HepG2 (cell line): ENCODE data around the gene MYL4. TPM values are rescaled to one million over a fixed set of nuclear protein-coding genes. Genes with fewer than 3 reads are reported as not detected.

Source experiments
- ATAC-seq: fragments of 200-7000 bp; cut with Tn5 transposase; 3 replicates; pipeline ENCODE4 v1.9.1; 2020; ENCODE audit warnings: mild to moderate bottlenecking, moderate library complexity
- BruUV-seq: library from RNA; stranded (reverse); fragments of 400-500 nt; replicated peaks from 2 replicates; lab custom pipeline; 2021; lab: Mats Ljungman, UMichigan
- CTCF ChIA-PET: fragments of 300-600 bp; formaldehyde crosslinking; extraction: SDS; loops from one replicate; lab custom pipeline; 2021; ENCODE audit warnings: low total read pairs, inconsistent platforms, low intra/inter-chr PET ratio; lab: Yijun Ruan, JAX
- POLR2A ChIA-PET: fragments of 350-600 bp; sonication (Branson Sonifier 250); formaldehyde crosslinking; loops from one replicate; lab custom pipeline; 2020; ENCODE audit warnings: antibody characterized with exemption, inconsistent platforms; lab: Yijun Ruan, JAX
- DNase-seq: peaks from one replicate; pipeline ENCODE4 v3.0.0-alpha.2; 2015; ENCODE audit warnings: low spot score
- FAIRE-seq: peaks from 3 replicates; lab custom pipeline; 2011; peaks lifted over from hg19 to GRCh38; lab: Jason Lieb, UNC
- H2AFZ ChIP-seq: one replicate; pipeline ENCODE4 v1.6.1; 2011; ENCODE audit warnings: low read length, inconsistent platforms
- H3K27ac ChIP-seq: fragments of 300-600 bp; 3 replicates; pipeline ENCODE4 v1.8.0; 2011; ENCODE audit warnings: mixed run types, mild to moderate bottlenecking, mixed read lengths, low read length, inconsistent platforms; ENCODE audit not compliant: insufficient read depth; ENCODE audit errors: extremely low read length
- H3K27me3 ChIP-seq, 2 experiments: fragments of 200-600 bp in 1 of 2; 2 replicates in 1 of 2; 3 replicates in 1 of 2; pipeline versions ENCODE4 v1.6.0 to v1.8.0; 2011; ENCODE audit warnings: low read length in 2 of 2, mild to moderate bottlenecking in 2 of 2, moderate library complexity in 2 of 2, inconsistent platforms in 1 of 2; ENCODE audit not compliant: insufficient read depth in 2 of 2, control insufficient read depth in 1 of 2
- H3K36me3 ChIP-seq, 2 experiments: fragments of 200-600 bp in 1 of 2; replicated peaks in 1 of 2; 2 replicates in 1 of 2; 3 replicates in 1 of 2; pipeline versions ENCODE4 v1.5.1 to v1.8.0; 2011; ENCODE audit warnings: low read length in 2 of 2, inconsistent platforms in 1 of 2; ENCODE audit not compliant: insufficient read depth in 2 of 2, control insufficient read depth in 1 of 2
- H3K4me1 ChIP-seq: 2 replicates; pipeline ENCODE4 v1.5.1; 2012; ENCODE audit warnings: low read length, inconsistent platforms; ENCODE audit not compliant: insufficient read depth
- H3K4me2 ChIP-seq: 2 replicates; pipeline ENCODE4 v1.6.0; 2011; ENCODE audit warnings: low read depth, low read length, inconsistent platforms
- H3K4me3 ChIP-seq, 3 experiments: fragments of 200-600 bp in 1 of 3; sonication (generic), shearing (Covaris generic) in 1 of 3; replicated peaks in 1 of 3; 2 replicates each; pipeline ENCODE4 v1.5.1; 2011 to 2016; ENCODE audit warnings: low read length in 3 of 3, inconsistent platforms in 2 of 3, low read depth in 2 of 3, mild to moderate bottlenecking in 2 of 3, control low read depth in 1 of 3, mixed read lengths in 1 of 3; ENCODE audit not compliant: insufficient read depth in 1 of 3
- H3K79me2 ChIP-seq: one replicate; pipeline ENCODE4 v1.6.1; 2011; ENCODE audit warnings: low read length, inconsistent platforms; ENCODE audit not compliant: insufficient read depth
- H3K9ac ChIP-seq: 2 replicates; pipeline ENCODE4 v1.6.0; 2011; ENCODE audit warnings: mild to moderate bottlenecking, low read depth, low read length, inconsistent platforms; ENCODE audit not compliant: insufficient read depth
- H3K9me3 ChIP-seq: 2 replicates; pipeline ENCODE4 v1.5.1; 2012; ENCODE audit warnings: mild to moderate bottlenecking, low read length
- H4K20me1 ChIP-seq: 2 replicates; pipeline ENCODE4 v1.6.0; 2011; ENCODE audit warnings: inconsistent platforms, mild to moderate bottlenecking, low read length, moderate library complexity; ENCODE audit not compliant: insufficient read depth
- ELF3 ChIP-seq: IDR thresholded peaks from 2 replicates; pipeline ENCODE4 v1.6.1; 2016; ENCODE audit warnings: missing genetic modification reagents, missing compliant biosample characterization
- IKZF1 ChIP-seq: fragments of 450-650 bp; IDR thresholded peaks from 2 replicates; pipeline ENCODE4 v1.7.1; 2016
- KDM1A ChIP-seq: IDR thresholded peaks from 2 replicates; pipeline ENCODE4 v1.6.1; 2016; ENCODE audit warnings: missing compliant biosample characterization
- KDM2A ChIP-seq: sonication (generic); formaldehyde crosslinking; IDR thresholded peaks from 2 replicates; pipeline ENCODE4 v1.4.0; 2020; ENCODE audit warnings: low read depth, missing genetic modification reagents, borderline replicate concordance
- KLF6 ChIP-seq: IDR thresholded peaks from 2 replicates; pipeline ENCODE4 v1.8.0; 2016; ENCODE audit warnings: missing biosample characterization, missing genetic modification reagents
- NFIB ChIP-seq: sonication (generic); formaldehyde crosslinking; IDR thresholded peaks from 2 replicates; pipeline ENCODE4 v1.9.0; 2021; ENCODE audit warnings: missing genetic modification reagents, mild to moderate bottlenecking, borderline replicate concordance
- ZBTB7B ChIP-seq: sonication (generic); formaldehyde crosslinking; IDR thresholded peaks from 2 replicates; pipeline ENCODE4 v1.4.0; 2020; ENCODE audit warnings: missing genetic modification reagents
- ZNF253 ChIP-seq: sonication (generic); formaldehyde crosslinking; IDR thresholded peaks from 2 replicates; pipeline ENCODE4 v1.8.0; 2022; ENCODE audit warnings: mild to moderate bottlenecking, missing genetic modification reagents, borderline replicate concordance
- ZNF337 ChIP-seq: sonication (generic); formaldehyde crosslinking; IDR thresholded peaks from 2 replicates; pipeline ENCODE4 v1.5.1; 2020; ENCODE audit warnings: missing genetic modification reagents, low read depth, mild to moderate bottlenecking, borderline replicate concordance
- WGBS: methylation state at CpG from one replicate; pipeline ENCODE4 v1.1.6; 2017; ENCODE audit warnings: low lambda C conversion rate; 5-methylcytosine and 5-hydroxymethylcytosine counted together
- in situ Hi-C: cut with HindIII; loops from 2 replicates; pipeline ENCODE4 v1.10.0; 2017; ENCODE audit warnings: low pct_unique_long_range_greater_than_20kb; ENCODE audit not compliant: extremely low pct_ligation_motif_present
- intact Hi-C: fragments of 100-400 bp; cut with micrococcal nuclease; formaldehyde crosslinking; loops from one replicate; pipeline ENCODE4 v1.10.0; 2022; ENCODE audit not compliant: unreplicated experiment
- polyA plus RNA-seq, 8 experiments: library from polyadenylated mRNA; depleted of rRNA in 3 of 8; stranded (reverse) in 7 of 8; unstranded in 1 of 8; fragments of >200 nt; fragmentation: Illumina TruSeq in 4 of 8; extraction: Trizol in 4 of 8; gene quantifications; 2 replicates each; pipeline versions ENCODE4 v1.2.1 to v1.2.3, GENCODE V29; 2011 to 2016; ENCODE audit warnings: low read depth in 4 of 8, missing spikeins in 1 of 8, mixed read lengths in 1 of 8; ENCODE audit not compliant: insufficient read depth in 1 of 8
- total RNA-seq, 5 experiments: library from RNA; depleted of rRNA; stranded (reverse); fragments of >200 nt; fragmentation: Illumina TruSeq; extraction: Trizol; gene quantifications; 2 replicates each; pipeline ENCODE4 v1.2.3, GENCODE V29; 2016; ENCODE audit warnings: low read depth in 1 of 5
- TF ChIP-seq, protein P1 (sequence below): IDR thresholded peaks from 2 replicates; pipeline ENCODE4 v1.6.1; 2016; ENCODE audit warnings: low read depth, missing genetic modification reagents, missing compliant biosample characterization
- TF ChIP-seq, protein P2 (sequence below): sonication (generic); formaldehyde crosslinking; IDR thresholded peaks from 2 replicates; pipeline ENCODE4 v1.4.0; 2020; ENCODE audit warnings: missing genetic modification reagents, low read depth, mild to moderate bottlenecking, borderline replicate concordance
- TF ChIP-seq, protein P3 (sequence below): sonication (generic); formaldehyde crosslinking; IDR thresholded peaks from 2 replicates; pipeline ENCODE4 v1.4.0; 2020; ENCODE audit warnings: missing genetic modification reagents, borderline replicate concordance
- TF ChIP-seq, protein P4 (sequence below): IDR thresholded peaks from 2 replicates; pipeline ENCODE4 v1.6.1; 2016
- TF ChIP-seq, protein P5 (sequence below): sonication (generic); formaldehyde crosslinking; IDR thresholded peaks from 2 replicates; pipeline ENCODE4 v1.4.0; 2020; ENCODE audit warnings: mild to moderate bottlenecking, low read depth, missing genetic modification reagents
- TF ChIP-seq, protein P6 (sequence below): sonication (generic); IDR thresholded peaks from 2 replicates; pipeline ENCODE4 v1.6.1; 2016; ENCODE audit warnings: low read depth, borderline replicate concordance

The MYL4 gene
- total and polyA plus RNA-seq, 2 of the 13 experiments (the other 11 are each of a cell fraction or from before 2014, with no cell fraction given) = not detected

DNA sequence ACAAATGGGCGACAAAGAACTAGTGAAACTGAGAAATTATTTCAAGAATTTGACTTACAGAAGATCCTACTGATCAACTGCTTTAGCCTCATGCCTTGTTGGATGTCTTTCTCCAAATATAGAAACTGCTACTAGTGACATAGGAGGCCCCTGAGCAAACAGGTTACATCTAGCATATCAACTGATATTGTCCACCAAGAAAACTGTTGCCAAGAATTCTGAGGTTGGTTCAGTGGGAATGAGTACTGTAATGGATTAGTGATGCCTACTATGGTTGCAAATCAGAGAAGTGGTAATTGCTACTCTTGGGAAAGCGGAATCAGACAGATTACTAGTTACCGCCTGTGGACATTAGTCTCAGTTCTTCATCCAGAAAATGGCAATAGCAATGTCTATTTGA is 30.0 kb upstream of the MYL4 start:
- ATAC-seq (no peak), DNase-seq (no peak), FAIRE-seq (no peak)
- no peaks in the 10 kb centered on the region for H3K9me3 ChIP-seq
- in situ Hi-C loops (no loop called here), intact Hi-C loops (no loop called here)
- H3K79me2 ChIP-seq = peaks cover 86% of the 10 kb centered on the region
- POLR2A ChIA-PET = no interaction called here
- H3K27me3 ChIP-seq = no peaks in the 10 kb centered on the region
- H4K20me1 ChIP-seq = peaks cover 43% of the 10 kb centered on the region
- no peak overlapping the region for H3K27ac ChIP-seq
- no peak overlapping the region for H3K4me2 ChIP-seq
- CTCF ChIA-PET = no interaction called here
- H3K4me1 ChIP-seq = peaks cover 48% of the 10 kb centered on the region
- H2AFZ ChIP-seq = no peak overlapping the region
- H3K9ac ChIP-seq = no peak overlapping the region
- TF ChIP-seq KDM1A (CRISPR knock-in tag) (no peak), ZNF253 (CRISPR knock-in tag) (no peak), NFIB (no peak), IKZF1 (no peak), ZNF337 (CRISPR knock-in tag) (no peak), KDM2A (no peak), ELF3 (CRISPR knock-in tag) (no peak), ZBTB7B (CRISPR knock-in tag) (no peak), KLF6 (no peak)
- TF ChIP-seq, protein P1, sequence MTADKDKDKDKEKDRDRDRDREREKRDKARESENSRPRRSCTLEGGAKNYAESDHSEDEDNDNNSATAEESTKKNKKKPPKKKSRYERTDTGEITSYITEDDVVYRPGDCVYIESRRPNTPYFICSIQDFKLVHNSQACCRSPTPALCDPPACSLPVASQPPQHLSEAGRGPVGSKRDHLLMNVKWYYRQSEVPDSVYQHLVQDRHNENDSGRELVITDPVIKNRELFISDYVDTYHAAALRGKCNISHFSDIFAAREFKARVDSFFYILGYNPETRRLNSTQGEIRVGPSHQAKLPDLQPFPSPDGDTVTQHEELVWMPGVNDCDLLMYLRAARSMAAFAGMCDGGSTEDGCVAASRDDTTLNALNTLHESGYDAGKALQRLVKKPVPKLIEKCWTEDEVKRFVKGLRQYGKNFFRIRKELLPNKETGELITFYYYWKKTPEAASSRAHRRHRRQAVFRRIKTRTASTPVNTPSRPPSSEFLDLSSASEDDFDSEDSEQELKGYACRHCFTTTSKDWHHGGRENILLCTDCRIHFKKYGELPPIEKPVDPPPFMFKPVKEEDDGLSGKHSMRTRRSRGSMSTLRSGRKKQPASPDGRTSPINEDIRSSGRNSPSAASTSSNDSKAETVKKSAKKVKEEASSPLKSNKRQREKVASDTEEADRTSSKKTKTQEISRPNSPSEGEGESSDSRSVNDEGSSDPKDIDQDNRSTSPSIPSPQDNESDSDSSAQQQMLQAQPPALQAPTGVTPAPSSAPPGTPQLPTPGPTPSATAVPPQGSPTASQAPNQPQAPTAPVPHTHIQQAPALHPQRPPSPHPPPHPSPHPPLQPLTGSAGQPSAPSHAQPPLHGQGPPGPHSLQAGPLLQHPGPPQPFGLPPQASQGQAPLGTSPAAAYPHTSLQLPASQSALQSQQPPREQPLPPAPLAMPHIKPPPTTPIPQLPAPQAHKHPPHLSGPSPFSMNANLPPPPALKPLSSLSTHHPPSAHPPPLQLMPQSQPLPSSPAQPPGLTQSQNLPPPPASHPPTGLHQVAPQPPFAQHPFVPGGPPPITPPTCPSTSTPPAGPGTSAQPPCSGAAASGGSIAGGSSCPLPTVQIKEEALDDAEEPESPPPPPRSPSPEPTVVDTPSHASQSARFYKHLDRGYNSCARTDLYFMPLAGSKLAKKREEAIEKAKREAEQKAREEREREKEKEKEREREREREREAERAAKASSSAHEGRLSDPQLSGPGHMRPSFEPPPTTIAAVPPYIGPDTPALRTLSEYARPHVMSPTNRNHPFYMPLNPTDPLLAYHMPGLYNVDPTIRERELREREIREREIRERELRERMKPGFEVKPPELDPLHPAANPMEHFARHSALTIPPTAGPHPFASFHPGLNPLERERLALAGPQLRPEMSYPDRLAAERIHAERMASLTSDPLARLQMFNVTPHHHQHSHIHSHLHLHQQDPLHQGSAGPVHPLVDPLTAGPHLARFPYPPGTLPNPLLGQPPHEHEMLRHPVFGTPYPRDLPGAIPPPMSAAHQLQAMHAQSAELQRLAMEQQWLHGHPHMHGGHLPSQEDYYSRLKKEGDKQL = no peak
- TF ChIP-seq, protein P2, sequence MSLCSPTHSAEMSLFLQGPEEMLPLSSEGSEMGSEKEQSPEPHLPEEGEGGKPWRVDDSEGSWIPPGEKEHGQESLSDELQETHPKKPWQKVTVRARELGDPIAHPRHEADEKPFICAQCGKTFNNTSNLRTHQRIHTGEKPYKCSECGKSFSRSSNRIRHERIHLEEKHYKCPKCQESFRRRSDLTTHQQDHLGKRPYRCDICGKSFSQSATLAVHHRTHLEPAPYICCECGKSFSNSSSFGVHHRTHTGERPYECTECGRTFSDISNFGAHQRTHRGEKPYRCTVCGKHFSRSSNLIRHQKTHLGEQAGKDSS = no peak
- TF ChIP-seq, protein P3, sequence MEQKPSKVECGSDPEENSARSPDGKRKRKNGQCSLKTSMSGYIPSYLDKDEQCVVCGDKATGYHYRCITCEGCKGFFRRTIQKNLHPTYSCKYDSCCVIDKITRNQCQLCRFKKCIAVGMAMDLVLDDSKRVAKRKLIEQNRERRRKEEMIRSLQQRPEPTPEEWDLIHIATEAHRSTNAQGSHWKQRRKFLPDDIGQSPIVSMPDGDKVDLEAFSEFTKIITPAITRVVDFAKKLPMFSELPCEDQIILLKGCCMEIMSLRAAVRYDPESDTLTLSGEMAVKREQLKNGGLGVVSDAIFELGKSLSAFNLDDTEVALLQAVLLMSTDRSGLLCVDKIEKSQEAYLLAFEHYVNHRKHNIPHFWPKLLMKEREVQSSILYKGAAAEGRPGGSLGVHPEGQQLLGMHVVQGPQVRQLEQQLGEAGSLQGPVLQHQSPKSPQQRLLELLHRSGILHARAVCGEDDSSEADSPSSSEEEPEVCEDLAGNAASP (CRISPR knock-in tag) = no peak
- TF ChIP-seq, protein P4, sequence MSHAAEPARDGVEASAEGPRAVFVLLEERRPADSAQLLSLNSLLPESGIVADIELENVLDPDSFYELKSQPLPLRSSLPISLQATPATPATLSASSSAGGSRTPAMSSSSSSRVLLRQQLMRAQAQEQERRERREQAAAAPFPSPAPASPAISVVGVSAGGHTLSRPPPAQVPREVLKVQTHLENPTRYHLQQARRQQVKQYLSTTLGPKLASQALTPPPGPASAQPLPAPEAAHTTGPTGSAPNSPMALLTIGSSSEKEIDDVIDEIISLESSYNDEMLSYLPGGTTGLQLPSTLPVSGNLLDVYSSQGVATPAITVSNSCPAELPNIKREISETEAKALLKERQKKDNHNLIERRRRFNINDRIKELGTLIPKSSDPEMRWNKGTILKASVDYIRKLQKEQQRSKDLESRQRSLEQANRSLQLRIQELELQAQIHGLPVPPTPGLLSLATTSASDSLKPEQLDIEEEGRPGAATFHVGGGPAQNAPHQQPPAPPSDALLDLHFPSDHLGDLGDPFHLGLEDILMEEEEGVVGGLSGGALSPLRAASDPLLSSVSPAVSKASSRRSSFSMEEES (CRISPR knock-in tag) = no peak
- TF ChIP-seq, protein P5, sequence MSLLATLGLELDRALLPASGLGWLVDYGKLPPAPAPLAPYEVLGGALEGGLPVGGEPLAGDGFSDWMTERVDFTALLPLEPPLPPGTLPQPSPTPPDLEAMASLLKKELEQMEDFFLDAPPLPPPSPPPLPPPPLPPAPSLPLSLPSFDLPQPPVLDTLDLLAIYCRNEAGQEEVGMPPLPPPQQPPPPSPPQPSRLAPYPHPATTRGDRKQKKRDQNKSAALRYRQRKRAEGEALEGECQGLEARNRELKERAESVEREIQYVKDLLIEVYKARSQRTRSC (CRISPR knock-in tag) = no peak
- TF ChIP-seq, protein P6, sequence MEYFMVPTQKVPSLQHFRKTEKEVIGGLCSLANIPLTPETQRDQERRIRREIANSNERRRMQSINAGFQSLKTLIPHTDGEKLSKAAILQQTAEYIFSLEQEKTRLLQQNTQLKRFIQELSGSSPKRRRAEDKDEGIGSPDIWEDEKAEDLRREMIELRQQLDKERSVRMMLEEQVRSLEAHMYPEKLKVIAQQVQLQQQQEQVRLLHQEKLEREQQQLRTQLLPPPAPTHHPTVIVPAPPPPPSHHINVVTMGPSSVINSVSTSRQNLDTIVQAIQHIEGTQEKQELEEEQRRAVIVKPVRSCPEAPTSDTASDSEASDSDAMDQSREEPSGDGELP = no peak
- 96% methylated on average over 3 of the region's 3 CpGs for WGBS
- no peak overlapping the region for H3K4me3 ChIP-seq
- BruUV-seq = no TSS peak
- H3K36me3 ChIP-seq = peaks cover 4 to 65% of the 10 kb centered on the region in 2 experiments
